GM18498 (cell line): ENCODE results near the gene TMCC1.
"Not testable (repeated sequence)": the region's sequence is repeated elsewhere in the genome, so short reads cannot be mapped to it uniquely, and the experiment has no call there.

Experiments
- ATAC-seq: cut with Tn5 transposase; IDR thresholded peaks from one replicate; pipeline ENCODE4 v1.9.1; 2021; ENCODE audit warnings: mild to moderate bottlenecking, moderate library complexity; ENCODE audit not compliant: unreplicated experiment

TMCC1 gene

DNA sequence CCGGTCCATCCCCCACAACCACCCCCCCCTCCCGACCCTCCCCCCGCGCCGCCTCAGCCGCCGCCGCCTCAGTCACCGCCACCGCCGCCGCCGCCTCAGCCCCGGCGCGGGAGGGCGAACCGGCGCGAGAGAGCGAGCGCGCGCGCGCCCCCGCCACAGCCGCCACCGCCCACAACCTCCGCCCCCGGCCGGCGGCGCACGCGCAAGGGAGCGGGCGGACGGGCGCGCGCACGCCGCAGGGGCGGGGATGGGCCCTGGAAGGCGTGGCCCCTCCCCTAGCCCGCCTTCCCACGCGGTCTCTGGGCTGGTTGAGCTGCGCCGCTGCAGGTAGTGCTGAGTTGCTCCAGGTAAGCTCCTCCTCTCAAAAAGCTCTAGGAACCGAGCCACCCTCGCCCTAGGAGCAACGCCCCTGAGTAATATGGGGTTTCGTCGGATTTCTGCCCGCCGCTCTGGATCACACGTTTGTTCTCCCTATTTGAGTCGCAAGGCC, at the start of gene TMCC1:
TSS of gene TMCC1 (minus strand) at position 131 of the 490 bp plus-strand sequence.
- peak; percentile 85 for ATAC-seq

GRCh38 chr3:129943020-129943419, 49.5 kb upstream of the TMCC1 start:
- no peak for ATAC-seq

DNA sequence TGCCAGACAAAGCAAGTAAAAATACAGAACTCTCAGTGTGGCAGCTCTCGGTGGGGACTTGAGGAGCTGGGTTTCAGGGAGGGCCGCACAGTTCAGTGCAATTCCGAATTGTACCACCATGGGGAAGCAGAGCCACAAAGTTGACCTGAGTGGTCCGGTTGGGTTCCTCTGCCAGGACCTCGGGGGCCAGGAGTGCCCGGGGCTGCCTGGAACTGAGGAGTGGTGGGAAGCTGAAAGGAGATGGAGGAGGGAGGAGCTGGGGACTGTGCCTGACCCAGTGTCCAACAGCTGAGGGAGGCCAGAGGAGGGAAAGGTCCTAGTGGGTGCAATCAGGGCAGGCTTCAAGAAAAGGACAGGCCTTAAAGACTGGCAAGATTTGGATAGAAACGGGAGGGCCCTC, 48.8 kb upstream of the TMCC1 start:
- ATAC-seq, result no peak

DNA sequence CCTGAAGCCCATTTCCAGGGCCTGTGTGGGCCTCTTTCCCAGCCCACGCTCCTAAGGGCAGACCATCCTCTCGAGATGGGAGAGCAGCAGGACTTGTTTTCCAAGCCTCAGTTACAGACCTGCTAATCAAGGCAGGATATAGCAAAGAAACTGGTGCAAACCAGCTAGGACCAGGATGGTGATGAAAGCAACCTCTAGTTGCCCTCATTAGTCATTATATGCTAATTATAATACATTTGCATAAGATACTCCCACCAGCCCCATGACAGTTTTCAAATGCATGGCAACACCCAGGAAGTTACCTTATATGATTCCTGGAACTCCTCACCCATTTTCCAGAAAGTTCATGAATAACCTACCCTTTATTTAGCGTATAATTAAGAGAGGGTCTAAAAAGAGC, 46.6 kb upstream of the TMCC1 start:
- no peak for ATAC-seq

DNA sequence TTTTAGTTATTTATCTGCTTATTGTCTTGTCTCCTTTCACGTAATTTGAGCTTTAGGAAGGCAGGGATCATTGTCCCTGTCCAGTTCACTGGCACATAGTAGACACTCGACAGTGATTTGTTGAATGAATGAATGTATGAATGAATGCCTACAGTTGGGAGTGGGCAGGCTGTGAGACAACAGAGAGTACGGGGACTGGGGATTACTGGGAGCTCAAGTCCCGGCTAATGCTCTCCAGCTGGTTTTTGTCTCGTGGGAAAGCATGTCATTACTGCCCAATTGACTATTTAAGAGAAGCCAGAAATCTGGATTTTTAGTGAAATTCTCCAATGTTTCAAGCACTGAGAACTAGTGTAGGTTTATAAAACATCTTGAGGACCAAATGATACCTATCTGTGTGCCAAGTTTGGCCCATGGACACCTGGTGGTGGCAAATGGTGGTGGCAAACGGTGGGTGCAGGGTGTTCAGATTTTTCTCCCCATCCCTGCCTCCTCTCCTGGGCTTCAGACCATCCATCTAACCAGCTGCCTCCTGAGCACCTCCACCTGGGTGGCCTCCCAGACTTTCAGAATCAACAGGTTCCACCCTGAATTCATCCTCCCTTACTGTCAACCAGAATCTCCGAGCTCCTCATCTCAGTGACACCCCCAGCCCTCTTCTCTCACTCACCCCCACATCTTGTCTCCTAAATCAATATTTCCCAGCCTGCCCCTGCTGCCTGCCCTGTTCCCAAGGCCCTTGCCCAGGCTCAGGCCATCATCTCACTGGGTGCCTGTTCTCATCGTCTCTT, 44.8 kb upstream of the TMCC1 start:
- no peak for ATAC-seq

DNA sequence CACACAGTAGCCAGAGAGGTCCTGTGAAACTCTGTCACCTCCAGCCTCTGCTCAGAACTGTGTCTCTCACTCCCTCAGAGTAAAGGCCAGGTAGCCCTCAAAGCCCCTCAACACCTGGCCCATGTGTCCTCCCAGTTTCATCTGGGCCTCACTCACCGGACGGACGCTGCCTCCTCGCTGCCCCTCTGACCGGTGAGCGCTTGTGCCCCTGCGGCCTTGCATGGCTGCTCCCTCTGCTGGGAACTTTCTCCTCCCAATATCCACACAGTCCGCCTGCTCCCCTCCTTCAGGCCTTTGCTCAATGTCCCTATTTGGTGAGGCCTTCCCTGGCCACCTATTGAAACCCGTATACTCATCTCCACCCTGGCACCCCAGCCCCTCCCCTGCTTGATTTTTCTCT, 44.2 kb upstream of the TMCC1 start:
- ATAC-seq, result no peak

DNA sequence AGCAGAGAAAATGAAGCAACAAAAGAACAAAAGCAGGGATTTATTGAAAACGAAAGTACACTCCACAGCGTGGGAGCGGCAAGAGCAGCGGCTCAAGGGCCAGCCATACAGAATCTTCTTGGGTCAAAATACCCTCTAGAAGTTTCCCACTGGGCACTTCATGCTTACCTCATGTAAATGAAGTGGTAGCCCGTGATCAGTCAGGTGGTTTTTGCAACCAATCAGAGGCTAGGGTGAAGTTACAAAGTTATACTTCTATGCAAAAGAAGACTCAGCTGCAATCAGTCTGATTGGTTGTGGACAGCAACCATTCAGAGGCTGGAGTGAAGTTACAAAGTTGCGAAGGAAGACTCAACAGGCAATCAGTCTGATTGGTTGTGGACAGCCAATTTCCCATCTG, 43.2 kb upstream of the TMCC1 start:
- ATAC-seq, result no peak

- ATAC-seq, result no peak
Observed at GRCh38 chr3:129934234-129935123, 41.0 kb upstream of the TMCC1 start.

GRCh38 chr3:129933471-129933870, 40.0 kb upstream of the TMCC1 start:
- no peak for ATAC-seq

DNA sequence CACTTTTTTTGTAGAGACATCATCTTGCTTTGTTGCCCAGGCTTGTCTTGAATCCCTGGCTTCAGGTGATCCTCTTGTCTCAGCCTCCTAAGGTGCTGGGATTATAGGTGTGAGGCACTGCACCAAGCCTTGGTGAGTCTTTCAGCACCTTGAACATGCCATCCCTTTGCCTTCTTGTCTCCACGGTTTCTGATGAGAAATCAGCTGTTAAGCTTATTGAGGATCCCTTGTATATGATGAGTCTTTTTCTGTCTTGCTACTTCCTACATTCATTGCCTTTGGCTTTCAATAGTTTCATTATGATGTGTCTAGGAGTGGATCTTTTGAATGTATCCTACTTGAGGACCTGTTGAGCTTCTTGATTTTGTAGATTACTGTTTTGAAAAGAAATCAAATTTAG, 35.9 kb upstream of the TMCC1 start:
- no peak for ATAC-seq

- ATAC-seq, result no peak
Observed at GRCh38 chr3:129927072-129927471, 33.6 kb upstream of the TMCC1 start.

- ATAC-seq, result no peak
Observed at GRCh38 chr3:129919806-129920205, 26.3 kb upstream of the TMCC1 start.

- ATAC-seq, result no peak
Observed at GRCh38 chr3:129919357-129919756, 25.8 kb upstream of the TMCC1 start.

- ATAC-seq, result no peak
Observed at GRCh38 chr3:129918461-129918860, 24.9 kb upstream of the TMCC1 start.

GRCh38 chr3:129917423-129918007, 24.0 kb upstream of the TMCC1 start:
- ATAC-seq, result no peak

- ATAC-seq, result no peak
Observed at GRCh38 chr3:129913618-129914017, 20.1 kb upstream of the TMCC1 start.

GRCh38 chr3:129911261-129911861, 17.9 kb upstream of the TMCC1 start:
- ATAC-seq, result no peak

GRCh38 chr3:129909235-129909634, 15.7 kb upstream of the TMCC1 start:
- ATAC-seq, result not testable (repeated sequence)

GRCh38 chr3:129908417-129908816, 14.9 kb upstream of the TMCC1 start:
- ATAC-seq, result no peak

DNA sequence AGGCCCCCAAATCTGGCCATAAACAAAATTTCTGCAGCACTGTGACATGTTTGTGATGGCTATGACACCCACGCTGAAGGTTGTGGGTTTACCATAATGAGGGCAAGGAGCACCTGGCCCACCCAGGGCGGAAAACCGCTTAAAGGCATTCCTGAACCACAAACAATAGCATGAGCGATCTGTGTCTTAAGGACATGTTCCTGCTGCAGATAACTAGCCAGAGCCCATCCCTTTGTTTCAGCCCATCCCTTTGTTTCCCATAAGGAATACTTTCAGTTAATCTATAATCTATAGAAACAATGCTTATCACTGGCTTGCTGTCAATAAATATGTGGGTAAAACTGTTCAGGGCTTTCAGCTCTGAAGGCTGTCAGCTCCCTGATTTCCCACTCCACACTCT, 7.8 kb upstream of the TMCC1 start:
- ATAC-seq, result not testable (repeated sequence)

DNA sequence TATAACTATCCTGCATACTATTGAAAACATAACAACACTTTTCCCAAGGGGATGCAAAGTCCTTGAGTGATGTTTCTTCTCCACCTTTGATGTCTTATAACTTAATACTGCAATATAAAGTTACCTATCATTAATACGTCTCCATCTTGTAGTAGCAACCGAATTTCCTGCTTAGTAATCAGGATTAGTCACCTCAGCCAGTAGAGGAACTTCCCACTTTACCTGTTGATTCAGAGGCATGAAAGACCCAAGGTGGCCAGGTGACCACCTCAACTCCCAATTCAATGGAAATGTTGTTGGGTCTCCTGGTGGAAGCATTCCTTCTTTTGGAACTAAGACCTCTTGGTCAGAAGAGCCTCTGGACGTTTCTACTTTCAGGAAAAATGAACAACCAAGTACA, 3.5 kb upstream of the TMCC1 start:
- no peak for ATAC-seq
